ENCODE measurements around the gene AGPAT3. TPM values are rescaled to one million over a fixed set of nuclear protein-coding genes. Genes with fewer than 3 reads are reported as not detected.

Gene AGPAT3
- total RNA-seq, 2 experiments from 2014 or later = 101 to 102 TPM

DNA sequence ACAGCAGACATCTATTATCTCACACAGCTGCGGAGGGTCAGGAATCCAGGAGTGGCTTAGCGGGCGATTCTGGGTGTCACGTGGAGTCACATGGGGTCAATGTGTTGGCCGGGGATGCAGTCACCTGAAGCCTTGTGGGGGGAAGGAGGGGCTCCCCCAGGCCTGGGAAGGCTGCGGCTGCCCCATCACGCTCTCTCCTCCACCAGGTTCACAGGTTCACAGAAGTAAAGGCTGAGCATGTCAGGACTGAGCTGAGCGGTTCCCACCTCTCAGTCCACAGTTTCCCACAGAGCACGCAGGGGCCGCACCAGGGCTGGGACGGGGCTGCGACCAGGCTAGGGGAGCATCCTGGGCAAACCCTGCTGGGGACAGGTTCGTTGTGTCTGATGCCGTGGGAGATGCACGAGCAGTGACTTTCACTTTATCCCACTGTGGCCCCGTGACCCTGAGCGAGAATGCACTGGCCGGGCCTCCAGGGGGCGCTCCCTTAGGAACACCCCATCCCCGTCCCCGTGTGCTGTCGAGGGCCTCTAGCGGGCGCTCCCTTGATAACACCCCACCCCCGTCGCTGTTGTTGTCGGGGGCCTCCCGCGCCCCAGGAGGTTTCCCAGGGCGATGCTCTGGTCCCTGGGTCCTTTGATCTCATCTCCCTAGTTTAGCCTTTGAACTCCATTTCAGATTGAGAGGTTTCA is 73.9 kb downstream of the AGPAT3 start:
- Mint-ChIP-seq H3K27me3 (no peaks in the 10 kb centered on the region), H3K27ac (peak overlapping the region; percentile 48), H3K4me1 (peaks cover 17% of the 10 kb centered on the region), H3K4me3 (peak overlapping the region; percentile 77), H3K36me3 (ENCODE audit: low read depth) (peaks cover 9% of the 10 kb centered on the region), H3K9me3 (no peaks in the 10 kb centered on the region)
- CTCF ChIA-PET = interaction anchor here (0.7 to 2.2 kb wide), 10 partner anchors 9 to 456 kb away, joined by 3 to 10 read pairs (median 4); no protein-coding TSS in a partner anchor
- POLR2A ChIA-PET = interaction anchor here (1.7 kb wide), 1 partner anchor 150 kb away, joined by 3 read pairs; the partner anchor contains the start of gene RRP1
- DNase-seq = peak; percentile 89

DNA sequence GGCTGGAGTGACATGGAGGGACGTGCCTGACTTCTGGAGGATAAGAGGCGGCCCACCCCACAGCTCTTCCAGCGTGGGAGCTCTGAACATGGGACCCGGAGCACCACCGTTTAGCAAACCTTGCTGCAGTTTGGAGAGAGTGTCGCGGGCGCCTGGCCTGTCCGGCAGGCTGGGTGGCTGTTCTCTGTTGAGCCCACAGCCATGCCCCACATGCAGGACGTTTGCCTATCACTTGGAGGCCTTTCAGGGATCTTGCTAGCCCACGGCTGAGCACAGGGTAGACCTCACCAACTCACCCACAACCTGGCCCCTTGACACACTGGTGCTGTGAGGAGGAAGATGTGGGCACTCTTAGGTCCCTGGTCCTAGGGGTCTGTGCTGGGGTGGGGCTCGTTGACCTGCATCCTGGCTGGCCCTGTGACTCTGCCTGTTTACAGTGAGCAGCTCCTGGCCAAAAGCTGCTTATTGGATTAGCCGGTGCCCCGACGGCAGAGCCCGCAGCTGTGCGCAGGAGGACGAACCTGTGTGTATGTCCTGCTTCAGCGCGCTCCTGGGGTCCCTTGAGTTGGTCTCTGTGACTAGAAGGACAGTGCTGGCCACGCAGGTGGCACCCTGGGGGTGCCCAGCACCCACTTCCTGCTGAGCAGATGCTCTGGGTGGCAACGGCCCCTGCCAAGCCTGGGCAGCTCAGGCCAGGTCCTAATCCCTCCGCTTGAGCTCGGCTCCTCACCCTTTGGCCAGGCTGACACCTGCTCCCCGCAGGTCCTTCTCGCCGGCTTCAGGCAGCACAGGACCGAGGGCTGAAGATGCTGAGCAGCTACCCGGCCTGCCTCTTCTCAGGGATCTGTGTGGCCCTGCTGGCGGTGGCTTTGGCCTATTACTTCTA is 74.7 kb downstream of the AGPAT3 start:
- Mint-ChIP-seq H3K36me3 (ENCODE audit: low read depth) (peaks cover 9% of the 10 kb centered on the region), H3K4me3 (peak overlapping the region; percentile 77), H3K4me1 (peaks cover 17% of the 10 kb centered on the region), H3K27ac (no peak overlapping the region), H3K9me3 (no peaks in the 10 kb centered on the region), H3K27me3 (no peaks in the 10 kb centered on the region)
- no peak for DNase-seq
- CTCF ChIA-PET = interaction anchor here (1.0 to 2.2 kb wide), 9 partner anchors 8 to 129 kb away, joined by 3 to 10 read pairs (median 5); no protein-coding TSS in a partner anchor
- POLR2A ChIA-PET = interaction anchor here (1.7 kb wide), 1 partner anchor 150 kb away, joined by 3 read pairs; the partner anchor contains the start of gene RRP1

DNA sequence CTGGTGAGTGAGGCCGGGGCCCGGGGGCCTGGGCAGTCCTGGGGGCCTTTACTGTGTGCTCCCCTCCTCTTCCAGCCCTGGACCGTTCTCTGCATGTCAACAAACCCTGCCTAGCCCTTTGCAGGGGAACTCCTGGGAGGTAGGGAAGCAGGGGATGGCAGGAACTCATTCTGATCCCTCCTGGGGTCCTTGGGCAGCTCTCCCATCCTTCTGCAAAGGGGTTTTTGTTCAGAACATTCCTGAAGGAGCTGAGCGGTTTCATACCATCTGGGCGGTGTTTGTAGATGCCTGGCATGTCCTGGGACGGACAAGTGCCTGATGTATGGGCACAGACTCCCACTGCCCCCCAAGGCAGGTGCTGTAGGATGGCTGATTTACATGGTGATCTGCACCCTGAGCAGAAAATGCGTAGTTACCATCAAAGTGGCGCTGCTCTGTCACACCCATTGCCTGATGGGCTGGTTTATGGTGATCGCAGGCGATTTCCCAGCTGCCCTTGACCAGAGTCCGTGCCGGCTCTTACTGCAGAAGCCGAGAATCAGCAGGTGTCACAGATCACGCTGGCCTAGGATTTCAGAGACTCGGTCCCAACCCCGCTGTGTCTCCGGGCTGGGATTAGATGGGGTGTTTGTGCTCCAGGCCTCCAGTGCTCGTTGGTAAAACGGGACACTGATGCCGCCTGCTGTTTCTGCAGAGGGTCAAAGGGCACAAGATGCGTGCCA is 75.5 kb downstream of the AGPAT3 start:
- H3K9me3 Mint-ChIP-seq = no peaks in the 10 kb centered on the region
- no peak for DNase-seq
- peaks cover 17% of the 10 kb centered on the region for H3K4me1 Mint-ChIP-seq
- no peak overlapping the region for H3K27ac Mint-ChIP-seq
- H3K27me3 Mint-ChIP-seq = no peaks in the 10 kb centered on the region
- ChIA-PET POLR2A (interaction anchor here (1.2 to 1.7 kb wide), 2 partner anchors 19 to 151 kb away, joined by 3 read pairs; partner anchors contain the start of gene RRP1), CTCF (interaction anchor here (1.0 to 1.8 kb wide), 4 partner anchors 9 to 129 kb away, joined by 3 to 6 read pairs (median 4); no protein-coding TSS in a partner anchor)
- H3K36me3 Mint-ChIP-seq (ENCODE audit: low read depth) = peaks cover 6% of the 10 kb centered on the region
- no peak overlapping the region for H3K4me3 Mint-ChIP-seq

- ChIA-PET CTCF (interaction anchor here (1.4 kb wide), 1 partner anchor 12 kb away, joined by 4 read pairs; no protein-coding TSS in a partner anchor), POLR2A (interaction anchor here (1.4 kb wide), 1 partner anchor 13 kb away, joined by 3 read pairs; no protein-coding TSS in a partner anchor)
- H3K36me3 Mint-ChIP-seq (ENCODE audit: low read depth) = peaks cover 15% of the 10 kb centered on the region
- H3K4me1 Mint-ChIP-seq = peaks cover 17% of the 10 kb centered on the region
- H3K4me3 Mint-ChIP-seq = no peak overlapping the region
- no peaks in the 10 kb centered on the region for H3K27me3 Mint-ChIP-seq
- H3K27ac Mint-ChIP-seq = no peak overlapping the region
- no peaks in the 10 kb centered on the region for H3K9me3 Mint-ChIP-seq
- no peak for DNase-seq
These were observed 77.2 kb downstream of the AGPAT3 start for GRCh38 chr21:43942201-43942600.

GRCh38 chr21:43942621-43943020 is 77.6 kb downstream of the AGPAT3 start:
- H3K36me3 Mint-ChIP-seq (ENCODE audit: low read depth) = peaks cover 17% of the 10 kb centered on the region
- CTCF ChIA-PET = no interaction called here
- DNase-seq = no peak
- peaks cover 15% of the 10 kb centered on the region for H3K4me1 Mint-ChIP-seq
- H3K27ac Mint-ChIP-seq = no peak overlapping the region
- no peaks in the 10 kb centered on the region for H3K9me3 Mint-ChIP-seq
- POLR2A ChIA-PET = no interaction called here
- H3K27me3 Mint-ChIP-seq = no peaks in the 10 kb centered on the region
- H3K4me3 Mint-ChIP-seq = no peak overlapping the region

- Mint-ChIP-seq H3K27ac (no peak overlapping the region), H3K9me3 (peaks cover 8% of the 10 kb centered on the region)
- no peak for DNase-seq
These were observed 78.6 kb downstream of the AGPAT3 start for GRCh38 chr21:43943512-43944077.

DNA sequence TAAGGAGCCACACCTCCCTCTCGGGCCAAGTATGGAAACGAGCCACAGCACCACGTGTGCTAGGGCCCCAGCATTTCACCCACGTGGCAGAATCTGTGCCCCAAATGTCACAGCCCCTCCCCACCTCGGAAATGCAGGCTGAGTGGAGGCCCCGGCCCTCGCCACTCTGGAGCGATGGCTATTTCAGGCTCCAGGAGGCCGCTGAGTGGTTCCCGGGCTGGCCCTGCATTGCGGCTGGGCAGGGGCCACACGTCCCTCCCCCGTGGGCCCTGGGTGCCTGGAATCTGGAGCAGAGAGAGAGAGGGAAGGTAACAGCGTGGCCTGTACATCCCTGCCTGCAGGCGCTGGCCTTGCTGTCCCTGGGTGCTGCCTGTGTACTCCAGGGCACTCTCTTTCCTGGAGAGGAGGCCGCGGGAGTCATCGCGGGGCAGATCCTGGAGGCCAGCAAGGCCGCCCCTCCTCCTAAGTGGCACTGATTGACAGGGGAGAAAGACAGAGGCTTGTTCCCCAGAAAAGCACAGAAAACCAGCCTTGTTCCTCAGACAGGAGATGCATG is 79.1 kb downstream of the AGPAT3 start:
- Mint-ChIP-seq H3K36me3 (ENCODE audit: low read depth) (peaks cover 27% of the 10 kb centered on the region), H3K27ac (no peak overlapping the region), H3K9me3 (peaks cover 12% of the 10 kb centered on the region), H3K4me1 (peaks cover 3% of the 10 kb centered on the region), H3K4me3 (no peak overlapping the region), H3K27me3 (no peaks in the 10 kb centered on the region)
- ChIA-PET POLR2A (no interaction called here), CTCF (no interaction called here)
- DNase-seq = no peak

More at GRCh38 chr21:43943512-43944077, 78.6 kb downstream of the AGPAT3 start:
- ChIA-PET POLR2A (no interaction called here), CTCF (no interaction called here)
- Mint-ChIP-seq H3K4me1 (peaks cover 8% of the 10 kb centered on the region), H3K36me3 (ENCODE audit: low read depth) (peaks cover 26% of the 10 kb centered on the region), H3K27me3 (no peaks in the 10 kb centered on the region), H3K4me3 (no peak overlapping the region)

DNA sequence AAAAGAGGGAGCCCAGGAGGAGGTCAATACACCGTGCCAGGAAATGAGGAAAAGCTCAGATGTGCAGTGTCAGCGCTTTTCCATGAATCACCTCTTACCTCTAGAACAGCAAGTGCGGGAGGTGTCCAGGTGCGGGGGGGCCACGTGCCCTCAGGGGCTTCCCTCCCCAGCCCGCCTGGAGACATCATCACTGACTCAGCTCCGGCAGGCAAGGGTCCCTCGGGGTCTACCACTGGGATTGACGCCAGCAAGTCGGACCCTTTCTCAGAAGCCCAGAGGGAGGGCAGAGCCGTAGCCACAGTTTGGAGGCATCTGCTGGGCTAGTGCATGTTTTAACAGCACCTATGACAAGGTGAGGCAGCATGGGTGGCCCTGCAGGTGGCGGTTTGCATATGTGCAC is 79.7 kb downstream of the AGPAT3 start:
- CTCF ChIA-PET = no interaction called here
- no peak for DNase-seq
- H3K9me3 Mint-ChIP-seq = peaks cover 18% of the 10 kb centered on the region
- no peak overlapping the region for H3K4me3 Mint-ChIP-seq
- POLR2A ChIA-PET = no interaction called here
- peaks cover 31% of the 10 kb centered on the region for H3K36me3 Mint-ChIP-seq (ENCODE audit: low read depth)
- peaks cover 6% of the 10 kb centered on the region for H3K4me1 Mint-ChIP-seq
- no peaks in the 10 kb centered on the region for H3K27me3 Mint-ChIP-seq
- no peak overlapping the region for H3K27ac Mint-ChIP-seq

GRCh38 chr21:43948740-43949498 is 83.9 kb downstream of the AGPAT3 start:
- Mint-ChIP-seq H3K4me1 (peaks cover 11% of the 10 kb centered on the region), H3K4me3 (no peak overlapping the region), H3K36me3 (ENCODE audit: low read depth) (peaks cover 34% of the 10 kb centered on the region), H3K27me3 (no peaks in the 10 kb centered on the region), H3K9me3 (peaks cover 20% of the 10 kb centered on the region), H3K27ac (no peak overlapping the region)
- POLR2A ChIA-PET = no interaction called here
- no peak for DNase-seq
- CTCF ChIA-PET = interaction anchor here (1.2 to 1.8 kb wide), 2 partner anchors 8 to 138 kb away, joined by 4 to 6 read pairs; no protein-coding TSS in a partner anchor

- no peak for DNase-seq
- Mint-ChIP-seq H3K9me3 (peaks cover 20% of the 10 kb centered on the region), H3K36me3 (ENCODE audit: low read depth) (peaks cover 37% of the 10 kb centered on the region), H3K27me3 (no peaks in the 10 kb centered on the region), H3K4me3 (no peak overlapping the region), H3K4me1 (peaks cover 11% of the 10 kb centered on the region), H3K27ac (peak overlapping the region; percentile 42)
- POLR2A ChIA-PET = no interaction called here
- CTCF ChIA-PET = interaction anchor here (1.2 to 1.8 kb wide), 2 partner anchors 9 to 139 kb away, joined by 4 to 6 read pairs; no protein-coding TSS in a partner anchor
These were observed 84.6 kb downstream of the AGPAT3 start for GRCh38 chr21:43949499-43950208.

DNA sequence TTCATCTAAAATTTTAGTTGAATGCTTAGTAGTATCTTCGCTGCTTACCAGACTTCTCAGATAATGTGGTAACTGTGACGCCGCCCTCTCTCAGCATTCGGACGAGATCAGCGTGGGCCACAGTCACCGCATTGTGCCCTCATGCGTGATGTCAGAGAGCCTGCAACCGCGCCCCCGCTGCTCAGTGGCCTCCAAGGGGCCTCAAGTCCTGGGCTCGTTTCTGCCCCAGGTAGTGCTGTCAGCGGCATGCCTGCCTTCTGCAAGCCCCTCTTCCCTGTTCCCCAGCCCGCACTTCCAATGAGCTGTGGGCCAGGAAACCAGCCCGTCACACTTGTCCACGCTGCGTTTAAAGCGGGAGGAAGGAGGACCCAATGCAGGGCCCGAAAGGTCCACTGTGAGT is 85.5 kb downstream of the AGPAT3 start:
- CTCF ChIA-PET = interaction anchor here (1.8 kb wide), 1 partner anchor 10 kb away, joined by 6 read pairs; no protein-coding TSS in a partner anchor
- peaks cover 37% of the 10 kb centered on the region for H3K36me3 Mint-ChIP-seq (ENCODE audit: low read depth)
- H3K27ac Mint-ChIP-seq = no peak overlapping the region
- no peaks in the 10 kb centered on the region for H3K27me3 Mint-ChIP-seq
- no peak for DNase-seq
- H3K4me3 Mint-ChIP-seq = no peak overlapping the region
- peaks cover 11% of the 10 kb centered on the region for H3K4me1 Mint-ChIP-seq
- H3K9me3 Mint-ChIP-seq = peaks cover 20% of the 10 kb centered on the region
- POLR2A ChIA-PET = no interaction called here
